IMR-90 (cell line): ENCODE results near the gene CST1. TPM values are rescaled to one million over a fixed set of nuclear protein-coding genes. Genes with fewer than 3 reads are reported as not detected.

Experiments used
- ATAC-seq: fragments of 200-7000 bp; cut with Tn5 transposase; 2 replicates; pipeline ENCODE4 v1.9.1; 2020; ENCODE audit warnings: low read depth, mild to moderate bottlenecking, moderate library complexity
- BruUV-seq: library from RNA; stranded (reverse); fragments of 400-500 nt; replicated peaks from 2 replicates; lab custom pipeline; 2021; lab: Mats Ljungman, UMichigan
- CTCF ChIA-PET: fragments of 300-600 bp; formaldehyde crosslinking; extraction: SDS; loops from one replicate; lab custom pipeline; 2021; ENCODE audit warnings: antibody characterized with exemption; lab: Yijun Ruan, JAX
- POLR2A ChIA-PET: fragments of 300-600 bp; sonication (Branson Sonifier 250); formaldehyde crosslinking; loops from one replicate; lab custom pipeline; 2022; ENCODE audit warnings: antibody characterized with exemption; ENCODE audit not compliant: unreplicated experiment; lab: Charles Lee
- DNase-seq: peaks from one replicate; pipeline ENCODE4 v3.0.0; 2013
- H2AFZ ChIP-seq: replicated peaks from 2 replicates; pipeline ENCODE3; 2013; ENCODE audit warnings: low read length, mild to moderate bottlenecking; ENCODE audit not compliant: poor library complexity
- H2AK5ac ChIP-seq: 2 replicates; pipeline ENCODE4 v1.6.1; 2013; ENCODE audit warnings: low read depth, low read length, inconsistent platforms
- H2AK9ac ChIP-seq: replicated peaks from 2 replicates; pipeline ENCODE3; 2013; ENCODE audit warnings: mild to moderate bottlenecking, low read depth, low read length, moderate library complexity; ENCODE audit not compliant: poor library complexity
- H2BK120ac ChIP-seq: 2 replicates; pipeline ENCODE4 v1.6.1; 2013; ENCODE audit warnings: low read depth, low read length, inconsistent platforms
- H2BK15ac ChIP-seq: 3 replicates; pipeline ENCODE4 v1.6.1; 2013; ENCODE audit warnings: low read depth, low read length, inconsistent platforms
- H2BK20ac ChIP-seq: 2 replicates; pipeline ENCODE4 v1.6.1; 2013; ENCODE audit warnings: low read depth, mild to moderate bottlenecking, inconsistent platforms, low read length, moderate library complexity
- H2BK5ac ChIP-seq: 2 replicates; pipeline ENCODE4 v1.6.1; 2013; ENCODE audit warnings: mild to moderate bottlenecking, low read depth, low read length, inconsistent platforms; ENCODE audit not compliant: poor library complexity, severe bottlenecking
- H3K14ac ChIP-seq: replicated peaks from 2 replicates; pipeline ENCODE4 v1.6.1; 2013; ENCODE audit warnings: low read depth, low read length, inconsistent platforms
- H3K18ac ChIP-seq: 2 replicates; pipeline ENCODE4 v1.6.1; 2013; ENCODE audit warnings: low read depth, low read length, control low read depth
- H3K23ac ChIP-seq: 2 replicates; pipeline ENCODE4 v1.6.1; 2013; ENCODE audit warnings: low read depth, low read length, inconsistent platforms
- H3K27ac ChIP-seq: 2 replicates; pipeline ENCODE4 v1.5.1; 2013; ENCODE audit warnings: mild to moderate bottlenecking, control low read depth, low read length; ENCODE audit not compliant: insufficient read depth
- H3K27me3 ChIP-seq: 2 replicates; pipeline ENCODE4 v1.6.1; 2013; ENCODE audit warnings: low read length; ENCODE audit not compliant: control insufficient read depth, insufficient read depth
- H3K36me3 ChIP-seq: 2 replicates; pipeline ENCODE4 v1.6.1; 2013; ENCODE audit warnings: low read length, mixed read lengths; ENCODE audit not compliant: control insufficient read depth, insufficient read depth
- H3K4ac ChIP-seq: 2 replicates; pipeline ENCODE4 v1.6.1; 2013; ENCODE audit warnings: low read depth, low read length, inconsistent platforms
- H3K4me1 ChIP-seq: 2 replicates; pipeline ENCODE4 v1.6.1; 2013; ENCODE audit warnings: low read length, mixed read lengths; ENCODE audit not compliant: control insufficient read depth, insufficient read depth
- H3K4me2 ChIP-seq: 2 replicates; pipeline ENCODE4 v1.6.1; 2013; ENCODE audit warnings: low read depth, mild to moderate bottlenecking, control low read depth, low read length, moderate library complexity
- H3K4me3 ChIP-seq: 2 replicates; pipeline ENCODE4 v1.5.1; 2013; ENCODE audit warnings: low read depth, mild to moderate bottlenecking, control low read depth, low read length, moderate library complexity; ENCODE audit not compliant: insufficient read depth
- H3K56ac ChIP-seq: 2 replicates; pipeline ENCODE4 v1.6.1; 2013; ENCODE audit warnings: low read length, inconsistent platforms; ENCODE audit not compliant: insufficient read depth; ENCODE audit errors: extremely low read depth
- H3K79me1 ChIP-seq, 2 experiments: 2 replicates each; pipeline ENCODE4 v1.6.1; 2013; ENCODE audit warnings: low read length in 2 of 2, inconsistent platforms in 1 of 2, low read depth in 1 of 2
- H3K9ac ChIP-seq: 2 replicates; pipeline ENCODE4 v1.6.1; 2013; ENCODE audit warnings: low read depth, low read length, control low read depth
- H3K9me1 ChIP-seq: 2 replicates; pipeline ENCODE4 v1.6.1; 2013; ENCODE audit warnings: low read length, inconsistent platforms; ENCODE audit not compliant: insufficient read depth
- H3K9me3 ChIP-seq: 2 replicates; pipeline ENCODE4 v1.6.1; 2013; ENCODE audit warnings: low read length; ENCODE audit not compliant: control insufficient read depth, insufficient read depth
- H4K20me1 ChIP-seq: 2 replicates; pipeline ENCODE4 v1.6.1; 2013; ENCODE audit warnings: low read length, inconsistent platforms; ENCODE audit not compliant: insufficient read depth
- H4K5ac ChIP-seq: 2 replicates; pipeline ENCODE4 v1.6.1; 2013; ENCODE audit warnings: mild to moderate bottlenecking, low read depth, low read length, control low read depth
- H4K8ac ChIP-seq, 2 experiments: 2 replicates each; pipeline ENCODE4 v1.6.1; 2013; ENCODE audit warnings: low read depth in 2 of 2, low read length in 2 of 2, control low read depth in 1 of 2, inconsistent platforms in 1 of 2
- H4K91ac ChIP-seq: 2 replicates; pipeline ENCODE4 v1.6.1; 2013; ENCODE audit warnings: low read depth, low read length, inconsistent platforms; ENCODE audit not compliant: insufficient read depth
- CHD1 ChIP-seq: IDR thresholded peaks from 2 replicates; pipeline ENCODE4 v1.6.1; 2012; ENCODE audit warnings: low read depth, low read length, improper control_type of control experiment
- CTCF ChIP-seq: conservative IDR thresholded peaks from 2 replicates; pipeline ENCODE4 v1.5.1; 2012; ENCODE audit warnings: mild to moderate bottlenecking, low read depth, low read length, improper control_type of control experiment
- ELK1 ChIP-seq: fragments of 150-350 bp; IDR thresholded peaks from 2 replicates; pipeline ENCODE4 v1.6.1; 2016; ENCODE audit warnings: low read depth, mild to moderate bottlenecking, low read length, moderate library complexity, borderline replicate concordance
- MAFK ChIP-seq: IDR thresholded peaks from 2 replicates; pipeline ENCODE4 v1.6.1; 2012; ENCODE audit warnings: low read depth, low read length, improper control_type of control experiment
- MAZ ChIP-seq: IDR thresholded peaks from 2 replicates; pipeline ENCODE4 v1.6.1; 2012; ENCODE audit warnings: low read depth, mild to moderate bottlenecking, low read length, improper control_type of control experiment, moderate library complexity, borderline replicate concordance
- NFE2L2 ChIP-seq: fragments of 150-350 bp; IDR thresholded peaks from 2 replicates; pipeline ENCODE4 v1.6.1; 2016; ENCODE audit warnings: low read depth, mild to moderate bottlenecking, low read length
- RCOR1 ChIP-seq: IDR thresholded peaks from 2 replicates; pipeline ENCODE4 v1.6.1; 2012; ENCODE audit warnings: mild to moderate bottlenecking, low read length, improper control_type of control experiment; ENCODE audit not compliant: insufficient replicate concordance
- USF2 ChIP-seq: fragments of 150-350 bp; IDR thresholded peaks from 2 replicates; pipeline ENCODE4 v1.6.1; 2017; ENCODE audit warnings: mild to moderate bottlenecking, antibody characterized with exemption, low read length, low read depth
- WGBS, 2 experiments: methylation state at CpG; one replicate each; pipeline versions ENCODE4 v1.1.5 to v1.1.7; 2013; ENCODE audit warnings: missing lambda C conversion rate in 2 of 2; ENCODE audit not compliant: insufficient read length in 1 of 2; ENCODE audit errors: extremely low coverage in 2 of 2; 5-methylcytosine and 5-hydroxymethylcytosine counted together
- dilution Hi-C: fragments of 300-500 bp; cut with HindIII; formaldehyde crosslinking; loops from one replicate; pipeline ENCODE4 v1.14.3; 2018; ENCODE audit warnings: low sequenced_read_pairs; ENCODE audit not compliant: unreplicated experiment
- in situ Hi-C: fragments of 300-500 bp; cut with MboI; formaldehyde crosslinking; loops from 3 replicates; pipeline ENCODE4 v1.14.3; 2019; ENCODE audit warnings: low sequenced_read_pairs, inconsistent platforms, mixed read lengths
- intact Hi-C: fragments of 100-400 bp; cut with micrococcal nuclease; formaldehyde crosslinking; loops from 2 replicates; pipeline ENCODE4 v1.10.0; 2022
- polyA plus RNA-seq, 3 experiments: library from polyadenylated mRNA; depleted of rRNA; stranded (reverse); fragments of >200 nt; gene quantifications; 2 replicates each; pipeline ENCODE4 v1.2.3, GENCODE V29; 2012; ENCODE audit warnings: low replicate concordance in 1 of 3
- total RNA-seq: library from RNA; depleted of rRNA; stranded (reverse); fragments of >200 nt; gene quantifications from 2 replicates; pipeline ENCODE4 v1.2.3, GENCODE V29; 2012

The CST1 gene
- total and polyA plus RNA-seq, 2 of the 4 experiments (the other 2 are of a cell fraction), result not detected

- H4K91ac ChIP-seq, result no peak overlapping the region
- no peak overlapping the region for H3K27ac ChIP-seq
- no peak overlapping the region for H2AK5ac ChIP-seq
- H3K4me1 ChIP-seq, result no peaks in the 10 kb centered on the region
- H3K4me2 ChIP-seq, result no peak overlapping the region
- no peak overlapping the region for H2BK20ac ChIP-seq
- no peak overlapping the region for H2AK9ac ChIP-seq
- H4K8ac ChIP-seq, result no peak overlapping the region
- POLR2A ChIA-PET, result no interaction called here
- peaks cover 2% of the 10 kb centered on the region for H3K27me3 ChIP-seq
- H3K18ac ChIP-seq, result no peak overlapping the region
- no peaks in the 10 kb centered on the region for H3K9me3 ChIP-seq
- no peak for ATAC-seq
- H3K14ac ChIP-seq, result no peak overlapping the region
- no peak overlapping the region for H3K4ac ChIP-seq
- no peak for TF ChIP-seq CTCF
- TF ChIP-seq NFE2L2, result no peak
- TF ChIP-seq CHD1, result no peak
- TF ChIP-seq ELK1, result no peak
- no peak for TF ChIP-seq MAFK
- TF ChIP-seq USF2, result no peak
- TF ChIP-seq RCOR1, result no peak
- no peak for TF ChIP-seq MAZ
- no peak overlapping the region for H2BK15ac ChIP-seq
- H3K79me1 ChIP-seq, result no peaks in the 10 kb centered on the region
- no peak overlapping the region for H4K5ac ChIP-seq
- no peak overlapping the region for H2BK120ac ChIP-seq
- in situ Hi-C loops, result no loop called here
- H3K9me1 ChIP-seq, result no peaks in the 10 kb centered on the region
- CTCF ChIA-PET, result no interaction called here
- H3K9ac ChIP-seq, result no peak overlapping the region
- no peak overlapping the region for H2AFZ ChIP-seq
- intact Hi-C loops, result loop anchor here (10.0 kb wide), 1 partner anchor 61 kb away; no protein-coding TSS in a partner anchor
- no peak overlapping the region for H3K23ac ChIP-seq
- no peaks in the 10 kb centered on the region for H3K36me3 ChIP-seq
- no peak for DNase-seq
- dilution Hi-C loops, result no loop called here
- no peak overlapping the region for H2BK5ac ChIP-seq
- WGBS, 2 experiments, result 83% methylated on average over 1 of the region's 5 CpGs; no CpG with 5 or more reads in 1 of the 2 experiments
- no peak overlapping the region for H3K4me3 ChIP-seq
- no peaks in the 10 kb centered on the region for H4K20me1 ChIP-seq
- no TSS peak for BruUV-seq
- H3K56ac ChIP-seq, result no peak overlapping the region
These were observed 14.8 kb upstream of the CST1 start for GRCh38 chr20:23765578-23765977.
